H9 (cell line): ENCODE data around the gene GALNT15. TPM values are rescaled to one million over a fixed set of nuclear protein-coding genes. Genes with fewer than 3 reads are reported as not detected.

Experiments
- DNase-seq: peaks from one replicate; pipeline ENCODE4 v3.0.0-alpha.2; 2017
- H2AFZ ChIP-seq: one replicate; pipeline ENCODE4 v1.6.1; 2013; ENCODE audit warnings: mild to moderate bottlenecking, low read length, control low read depth, moderate library complexity
- H2AK5ac ChIP-seq: 2 replicates; pipeline ENCODE4 v1.6.1; 2013; ENCODE audit warnings: low read length, control low read depth, mixed read lengths; ENCODE audit not compliant: insufficient read length
- H2BK120ac ChIP-seq: one replicate; pipeline ENCODE4 v1.6.1; 2013; ENCODE audit warnings: low read depth, mild to moderate bottlenecking, low read length, control low read depth, inconsistent platforms; ENCODE audit not compliant: poor library complexity, severe bottlenecking
- H2BK12ac ChIP-seq: 2 replicates; pipeline ENCODE4 v1.6.1; 2013; ENCODE audit warnings: low read length, control low read depth, mixed read lengths, low read depth; ENCODE audit not compliant: insufficient read length
- H2BK15ac ChIP-seq: 2 replicates; pipeline ENCODE4 v1.6.1; 2013; ENCODE audit warnings: low read depth, low read length, control low read depth
- H2BK20ac ChIP-seq: one replicate; pipeline ENCODE4 v1.6.1; 2013; ENCODE audit warnings: low read depth, mild to moderate bottlenecking, low read length, control low read depth, inconsistent platforms; ENCODE audit not compliant: poor library complexity, severe bottlenecking
- H2BK5ac ChIP-seq: 2 replicates; pipeline ENCODE4 v1.6.1; 2013; ENCODE audit warnings: low read length, control low read depth, mixed read lengths; ENCODE audit not compliant: insufficient read length
- H3K14ac ChIP-seq: 2 replicates; pipeline ENCODE4 v1.6.1; 2013; ENCODE audit warnings: low read length, control low read depth; ENCODE audit not compliant: insufficient read depth
- H3K18ac ChIP-seq: 2 replicates; pipeline ENCODE4 v1.6.1; 2013; ENCODE audit warnings: low read depth, mild to moderate bottlenecking, mixed read lengths, low read length, control low read depth; ENCODE audit not compliant: insufficient read length
- H3K23ac ChIP-seq: 2 replicates; pipeline ENCODE4 v1.6.1; 2013; ENCODE audit warnings: low read length, control low read depth, mixed read lengths, low read depth; ENCODE audit not compliant: insufficient read length
- H3K23me2 ChIP-seq: 2 replicates; pipeline ENCODE4 v1.6.1; 2013; ENCODE audit warnings: low read depth, mild to moderate bottlenecking, mixed read lengths, low read length, control low read depth; ENCODE audit not compliant: insufficient read length, poor library complexity, severe bottlenecking
- H3K27ac ChIP-seq: 2 replicates; pipeline ENCODE4 v1.5.1; 2013; ENCODE audit warnings: low read length, control low read depth, mixed read lengths, low read depth; ENCODE audit not compliant: insufficient read length
- H3K27me3 ChIP-seq: 2 replicates; pipeline ENCODE4 v1.6.1; 2013; ENCODE audit warnings: low read length, control low read depth, inconsistent platforms; ENCODE audit not compliant: insufficient read depth
- H3K4ac ChIP-seq: 2 replicates; pipeline ENCODE4 v1.6.1; 2013; ENCODE audit warnings: low read depth, mild to moderate bottlenecking, control low read depth, inconsistent platforms, low read length, moderate library complexity
- H3K4me1 ChIP-seq: 2 replicates; pipeline ENCODE4 v1.6.1; 2013; ENCODE audit warnings: low read length, control low read depth, inconsistent platforms; ENCODE audit not compliant: insufficient read depth
- H3K4me2 ChIP-seq: 2 replicates; pipeline ENCODE4 v1.6.1; 2013; ENCODE audit warnings: low read length, control low read depth, mixed read lengths; ENCODE audit not compliant: insufficient read length, insufficient read depth
- H3K56ac ChIP-seq: 2 replicates; pipeline ENCODE4 v1.6.1; 2013; ENCODE audit warnings: low read depth, mild to moderate bottlenecking, mixed read lengths, low read length, control low read depth; ENCODE audit not compliant: insufficient read length
- H3K79me1 ChIP-seq: 2 replicates; pipeline ENCODE4 v1.6.1; 2013; ENCODE audit warnings: low read depth, mild to moderate bottlenecking, moderate library complexity, low read length, control low read depth, inconsistent platforms; ENCODE audit not compliant: insufficient read depth, poor library complexity, severe bottlenecking
- H3K79me2 ChIP-seq: 2 replicates; pipeline ENCODE4 v1.6.1; 2013; ENCODE audit warnings: low read length, control low read depth, inconsistent platforms; ENCODE audit not compliant: insufficient read depth
- H3K9ac ChIP-seq: 2 replicates; pipeline ENCODE4 v1.6.1; 2013; ENCODE audit warnings: low read length, control low read depth, mixed read lengths; ENCODE audit not compliant: insufficient read length; ENCODE audit errors: extremely low read depth
- H3K9me3 ChIP-seq: one replicate; pipeline ENCODE4 v1.6.1; 2013; ENCODE audit warnings: low read depth, low read length, inconsistent platforms; ENCODE audit not compliant: control insufficient read depth
- H3T11ph ChIP-seq: one replicate; pipeline ENCODE4 v1.6.1; 2013; ENCODE audit warnings: mild to moderate bottlenecking, low read length, control low read depth, inconsistent platforms
- H4K20me1 ChIP-seq: one replicate; pipeline ENCODE4 v1.6.1; 2013; ENCODE audit not compliant: control insufficient read depth, insufficient read length, insufficient read depth
- H4K5ac ChIP-seq: 2 replicates; pipeline ENCODE4 v1.6.1; 2013; ENCODE audit warnings: low read depth, mild to moderate bottlenecking, mixed read lengths, low read length, control low read depth; ENCODE audit not compliant: insufficient read length
- H4K8ac ChIP-seq: replicated peaks from 2 replicates; pipeline ENCODE4 v1.6.1; 2013; ENCODE audit warnings: low read length, control low read depth, mixed read lengths, low read depth; ENCODE audit not compliant: insufficient read length
- H4K91ac ChIP-seq: 2 replicates; pipeline ENCODE4 v1.6.1; 2013; ENCODE audit warnings: low read depth, mild to moderate bottlenecking, moderate library complexity, mixed read lengths, low read length, control low read depth; ENCODE audit not compliant: insufficient read length
- H3K27ac Mint-ChIP-seq, 3 experiments: 2 replicates in 2 of 3; 3 replicates in 1 of 3; pipeline ENCODE4 v1.8.0; 2020 to 2021; ENCODE audit warnings: mixed read lengths in 3 of 3, mild to moderate bottlenecking in 1 of 3, moderate library complexity in 1 of 3
- H3K27me3 Mint-ChIP-seq: 2 replicates; pipeline ENCODE4 v1.8.0; 2021; ENCODE audit warnings: low read depth, mild to moderate bottlenecking, moderate library complexity, mixed read lengths
- H3K36me3 Mint-ChIP-seq, 3 experiments: 2 replicates in 2 of 3; 3 replicates in 1 of 3; pipeline ENCODE4 v1.8.0; 2020 to 2021; ENCODE audit warnings: low read depth in 3 of 3, mixed read lengths in 3 of 3; ENCODE audit not compliant: insufficient read depth in 1 of 3
- H3K4me1 Mint-ChIP-seq, 2 experiments: 2 replicates each; pipeline ENCODE4 v1.8.0; 2020; ENCODE audit warnings: mixed read lengths in 2 of 2
- H3K4me3 Mint-ChIP-seq, 2 experiments: 2 replicates in 1 of 2; 3 replicates in 1 of 2; pipeline ENCODE4 v1.8.0; 2020 to 2021; ENCODE audit warnings: mild to moderate bottlenecking in 2 of 2, mixed read lengths in 2 of 2, moderate library complexity in 1 of 2
- H3K9me3 Mint-ChIP-seq, 2 experiments: 2 replicates in 1 of 2; 3 replicates in 1 of 2; pipeline ENCODE4 v1.8.0; 2020; ENCODE audit warnings: mild to moderate bottlenecking in 2 of 2, mixed read lengths in 2 of 2, moderate library complexity in 1 of 2
- WGBS: extraction: QIAGEN DNeasy Blood & Tissue Kit; methylation state at CpG from one replicate; pipeline ENCODE4 v1.1.7; 2013; ENCODE audit warnings: missing lambda C conversion rate, low lambda C conversion rate, mixed read lengths; ENCODE audit not compliant: insufficient read length; ENCODE audit errors: extremely low coverage; 5-methylcytosine and 5-hydroxymethylcytosine counted together
- total RNA-seq: library from RNA; stranded (reverse); gene quantifications from 2 replicates; pipeline ENCODE4 v1.2.1, GENCODE V29; 2021
- TF ChIP-seq, protein P1 (sequence below): fragments of 200-600 bp; sonication (generic); conservative IDR thresholded peaks from 3 replicates; pipeline ENCODE4 v1.8.0; 2021; ENCODE audit warnings: antibody characterized with exemption, mild to moderate bottlenecking

The GALNT15 gene
- total RNA-seq, 1 experiment from 2014 or later, result 0.04 TPM

DNA sequence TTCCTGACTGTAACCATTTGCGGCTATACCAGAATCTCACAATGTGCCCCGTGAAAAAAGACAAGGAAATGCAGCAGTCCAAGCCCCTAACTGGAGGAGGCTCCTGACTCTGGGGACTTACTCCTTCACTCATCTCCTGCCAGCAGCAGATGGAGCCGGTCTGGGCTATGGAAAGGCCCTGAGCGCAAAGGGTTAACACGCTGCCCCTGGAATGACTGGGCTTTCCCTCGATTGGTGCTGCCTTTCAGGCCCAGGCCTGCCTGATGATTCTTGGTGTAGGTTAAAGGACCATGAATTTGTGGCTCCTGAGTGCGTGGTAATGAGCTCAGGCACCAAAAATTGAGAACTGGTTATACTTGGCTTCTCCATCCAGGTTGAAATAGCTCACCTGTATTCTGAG, 42.3 kb upstream of the GALNT15 start:
- H4K8ac ChIP-seq, result no peak overlapping the region
- TF ChIP-seq, protein P1, sequence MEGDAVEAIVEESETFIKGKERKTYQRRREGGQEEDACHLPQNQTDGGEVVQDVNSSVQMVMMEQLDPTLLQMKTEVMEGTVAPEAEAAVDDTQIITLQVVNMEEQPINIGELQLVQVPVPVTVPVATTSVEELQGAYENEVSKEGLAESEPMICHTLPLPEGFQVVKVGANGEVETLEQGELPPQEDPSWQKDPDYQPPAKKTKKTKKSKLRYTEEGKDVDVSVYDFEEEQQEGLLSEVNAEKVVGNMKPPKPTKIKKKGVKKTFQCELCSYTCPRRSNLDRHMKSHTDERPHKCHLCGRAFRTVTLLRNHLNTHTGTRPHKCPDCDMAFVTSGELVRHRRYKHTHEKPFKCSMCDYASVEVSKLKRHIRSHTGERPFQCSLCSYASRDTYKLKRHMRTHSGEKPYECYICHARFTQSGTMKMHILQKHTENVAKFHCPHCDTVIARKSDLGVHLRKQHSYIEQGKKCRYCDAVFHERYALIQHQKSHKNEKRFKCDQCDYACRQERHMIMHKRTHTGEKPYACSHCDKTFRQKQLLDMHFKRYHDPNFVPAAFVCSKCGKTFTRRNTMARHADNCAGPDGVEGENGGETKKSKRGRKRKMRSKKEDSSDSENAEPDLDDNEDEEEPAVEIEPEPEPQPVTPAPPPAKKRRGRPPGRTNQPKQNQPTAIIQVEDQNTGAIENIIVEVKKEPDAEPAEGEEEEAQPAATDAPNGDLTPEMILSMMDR, result no peak
- peaks cover 5 to 6% of the 10 kb centered on the region in 2 experiments; a peak in 2 of 4 replicates for H3K4me1 Mint-ChIP-seq
- no peak overlapping the region for H3K27ac ChIP-seq
- peaks cover 6% of the 10 kb centered on the region for H3K27me3 Mint-ChIP-seq
- no peak overlapping the region for H4K91ac ChIP-seq
- no CpG with 5 or more reads among the region's 7 CpGs for WGBS
- no peak overlapping the region for H2BK12ac ChIP-seq
- no peaks in the 10 kb centered on the region for H3K36me3 Mint-ChIP-seq
- no peak overlapping the region for H3K18ac ChIP-seq
- H3K9ac ChIP-seq, result no peak overlapping the region
- no peak overlapping the region for H3T11ph ChIP-seq
- H2AFZ ChIP-seq, result no peak overlapping the region
- H3K23ac ChIP-seq, result no peak overlapping the region
- no peak overlapping the region for H2BK120ac ChIP-seq
- H4K5ac ChIP-seq, result no peak overlapping the region
- no peaks in the 10 kb centered on the region for H3K9me3 ChIP-seq
- no peak overlapping the region for H3K56ac ChIP-seq
- no peaks in the 10 kb centered on the region for H3K79me1 ChIP-seq
- no peaks in the 10 kb centered on the region for H3K9me3 Mint-ChIP-seq
- no peaks in the 10 kb centered on the region for H4K20me1 ChIP-seq
- H3K4ac ChIP-seq, result no peak overlapping the region
- no peak overlapping the region for H2BK20ac ChIP-seq
- H3K27ac Mint-ChIP-seq, result no peak overlapping the region
- no peak overlapping the region for H2BK15ac ChIP-seq
- H3K4me3 Mint-ChIP-seq, result no peak overlapping the region
- H3K79me2 ChIP-seq, result no peaks in the 10 kb centered on the region
- no peaks in the 10 kb centered on the region for H3K23me2 ChIP-seq
- no peaks in the 10 kb centered on the region for H3K4me1 ChIP-seq
- no peak overlapping the region for H2BK5ac ChIP-seq
- no peak overlapping the region for H3K14ac ChIP-seq
- no peaks in the 10 kb centered on the region for H3K27me3 ChIP-seq
- peak; percentile 52 for DNase-seq
- no peak overlapping the region for H3K4me2 ChIP-seq
- H2AK5ac ChIP-seq, result no peak overlapping the region
